CMK (cell line): ENCODE data around the gene HUS1B.
"Not testable (repeated sequence)": the region's sequence is repeated elsewhere in the genome, so short reads cannot be mapped to it uniquely, and the experiment has no call there.

Experiments
- DNase-seq: peaks from one replicate; pipeline ENCODE4 v3.0.0-alpha.2; 2010; ENCODE audit warnings: low read depth

The HUS1B gene

GRCh38 chr6:656460-657252, at the start of gene HUS1B:
TSS of gene HUS1B (minus strand) at chr6:657100. CDS start at chr6:656944, 156 bp downstream.
- DNase-seq, result no peak

GRCh38 chr6:706146-706545, 49.2 kb upstream of the HUS1B start:
- no peak for DNase-seq

- no peak for DNase-seq
Observed at GRCh38 chr6:705047-705446, 48.1 kb upstream of the HUS1B start.

- DNase-seq, result no peak
Observed at GRCh38 chr6:704046-704445, 47.1 kb upstream of the HUS1B start.

GRCh38 chr6:703552-703951, 46.7 kb upstream of the HUS1B start:
- no peak for DNase-seq

GRCh38 chr6:701700-702479, 45.0 kb upstream of the HUS1B start:
- no peak for DNase-seq

- no peak for DNase-seq
Observed at GRCh38 chr6:701215-701614, 44.3 kb upstream of the HUS1B start.

- no peak for DNase-seq
Observed at GRCh38 chr6:700490-700889, 43.6 kb upstream of the HUS1B start.

- no peak for DNase-seq
Observed at GRCh38 chr6:699319-699718, 42.4 kb upstream of the HUS1B start.

- not testable (repeated sequence) for DNase-seq
Observed at GRCh38 chr6:694431-695126, 37.7 kb upstream of the HUS1B start.

- DNase-seq, result no peak
Observed at GRCh38 chr6:693723-694009, 36.8 kb upstream of the HUS1B start.

- peak; percentile 41 for DNase-seq
Observed at GRCh38 chr6:692858-693722, 36.2 kb upstream of the HUS1B start, which contains the start of gene EXOC2. TSS of gene EXOC2 (minus strand) at chr6:693139. CDS start at chr6:637818, 55,321 bp downstream.

GRCh38 chr6:692356-692851, 35.5 kb upstream of the HUS1B start:
- no peak for DNase-seq

- no peak for DNase-seq
Observed at GRCh38 chr6:689223-689622, 32.3 kb upstream of the HUS1B start.

GRCh38 chr6:686497-686896, 29.6 kb upstream of the HUS1B start:
- DNase-seq, result no peak

GRCh38 chr6:684831-685636, 28.1 kb upstream of the HUS1B start:
- no peak for DNase-seq

GRCh38 chr6:683742-684440, 27.0 kb upstream of the HUS1B start:
- peak; percentile 81 for DNase-seq

GRCh38 chr6:680666-681340, 23.9 kb upstream of the HUS1B start:
- DNase-seq, result no peak

GRCh38 chr6:680251-680650, 23.4 kb upstream of the HUS1B start:
- no peak for DNase-seq

- DNase-seq, result no peak
Observed at GRCh38 chr6:679282-679681, 22.4 kb upstream of the HUS1B start.
